GM21447 (cell line): ENCODE measurements around the gene MAPKBP1.

Source experiments
- ATAC-seq: cut with Tn5 transposase; IDR thresholded peaks from one replicate; pipeline ENCODE4 v1.9.1; 2021; ENCODE audit not compliant: unreplicated experiment

Gene MAPKBP1

DNA sequence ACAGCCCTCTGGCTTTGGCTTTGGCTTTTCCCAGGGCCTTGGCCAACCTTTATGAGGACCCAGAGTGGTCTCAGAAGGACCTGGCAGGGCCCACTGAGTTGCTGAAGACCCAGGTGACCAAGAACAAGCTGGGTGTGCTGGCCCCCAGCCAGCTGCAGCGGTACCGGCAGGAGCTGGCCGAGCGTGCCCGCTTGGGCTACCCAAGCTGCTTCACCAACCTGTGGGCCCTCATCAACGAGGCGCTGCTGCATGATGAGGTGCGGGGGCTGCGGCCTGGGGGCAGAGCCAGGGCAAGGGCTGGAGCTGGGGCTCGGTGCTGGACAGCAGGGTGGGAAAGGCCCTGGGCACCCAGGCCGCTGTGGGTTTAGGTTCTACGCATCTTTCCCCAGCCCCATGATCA is 70.5 kb downstream of the MAPKBP1 start:
- no peak for ATAC-seq

- ATAC-seq: no peak
These were observed 72.9 kb downstream of the MAPKBP1 start for GRCh38 chr15:41847206-41847605.

DNA sequence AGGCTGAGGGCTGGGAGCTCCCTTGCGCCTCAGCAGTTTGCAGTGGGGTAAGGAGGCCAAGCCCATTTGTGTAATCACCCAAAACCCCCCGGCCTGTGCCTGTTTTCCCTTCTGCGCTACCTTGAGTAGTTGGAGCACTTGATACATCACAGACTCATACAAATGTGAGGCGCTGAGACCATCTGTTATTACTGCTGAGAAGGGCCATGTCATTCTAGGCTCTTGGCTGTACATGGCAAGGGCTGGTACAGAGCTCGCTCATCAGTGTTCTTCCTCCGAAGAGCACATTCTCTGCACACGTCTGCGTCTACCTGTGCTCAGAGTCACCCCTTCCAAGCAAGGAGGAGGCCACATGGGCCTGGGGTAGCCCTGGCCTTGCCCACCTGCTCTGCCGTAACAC is 73.7 kb downstream of the MAPKBP1 start:
- no peak for ATAC-seq

DNA sequence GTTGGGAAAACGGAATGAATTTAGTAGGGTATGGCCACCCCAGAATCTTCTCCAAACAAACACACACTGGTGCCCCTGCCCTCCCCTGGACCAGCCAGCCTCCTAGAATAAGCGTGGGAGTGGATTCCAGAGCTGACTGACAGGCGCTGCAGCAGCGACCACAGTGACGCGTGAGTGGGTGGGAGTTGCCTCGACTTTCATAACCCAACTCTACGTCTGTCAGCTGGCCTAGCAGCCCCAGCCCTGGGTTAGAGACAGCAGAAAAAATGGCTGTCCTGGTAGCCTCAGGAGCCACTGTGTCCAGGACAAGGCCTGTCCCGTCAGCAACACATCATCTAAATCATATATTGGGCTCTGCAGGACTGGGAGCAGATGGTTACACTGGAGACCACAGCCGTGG is 74.3 kb downstream of the MAPKBP1 start:
- no peak for ATAC-seq

DNA sequence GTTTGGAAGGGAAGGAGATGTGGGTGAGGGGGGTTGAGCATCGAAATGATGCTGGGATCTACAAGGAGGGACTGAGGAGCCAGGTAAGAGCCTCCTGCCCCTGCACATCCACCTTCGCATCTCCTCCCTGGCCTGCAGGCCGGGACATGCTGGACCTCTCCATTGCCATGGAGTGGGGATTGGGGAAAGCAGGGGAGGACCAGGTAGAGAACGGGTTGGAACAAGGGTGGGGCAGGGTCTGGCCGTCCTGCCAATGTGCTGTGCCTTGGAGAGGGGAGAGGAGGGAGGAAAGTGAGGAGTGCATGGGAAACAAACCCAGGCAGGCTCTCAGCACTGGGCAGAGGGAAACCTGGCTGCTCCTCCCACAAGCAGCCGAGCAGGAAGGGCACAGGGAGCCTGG is 74.9 kb downstream of the MAPKBP1 start:
- no peak for ATAC-seq

GRCh38 chr15:41849861-41850260 is 75.6 kb downstream of the MAPKBP1 start:
- ATAC-seq: no peak

DNA sequence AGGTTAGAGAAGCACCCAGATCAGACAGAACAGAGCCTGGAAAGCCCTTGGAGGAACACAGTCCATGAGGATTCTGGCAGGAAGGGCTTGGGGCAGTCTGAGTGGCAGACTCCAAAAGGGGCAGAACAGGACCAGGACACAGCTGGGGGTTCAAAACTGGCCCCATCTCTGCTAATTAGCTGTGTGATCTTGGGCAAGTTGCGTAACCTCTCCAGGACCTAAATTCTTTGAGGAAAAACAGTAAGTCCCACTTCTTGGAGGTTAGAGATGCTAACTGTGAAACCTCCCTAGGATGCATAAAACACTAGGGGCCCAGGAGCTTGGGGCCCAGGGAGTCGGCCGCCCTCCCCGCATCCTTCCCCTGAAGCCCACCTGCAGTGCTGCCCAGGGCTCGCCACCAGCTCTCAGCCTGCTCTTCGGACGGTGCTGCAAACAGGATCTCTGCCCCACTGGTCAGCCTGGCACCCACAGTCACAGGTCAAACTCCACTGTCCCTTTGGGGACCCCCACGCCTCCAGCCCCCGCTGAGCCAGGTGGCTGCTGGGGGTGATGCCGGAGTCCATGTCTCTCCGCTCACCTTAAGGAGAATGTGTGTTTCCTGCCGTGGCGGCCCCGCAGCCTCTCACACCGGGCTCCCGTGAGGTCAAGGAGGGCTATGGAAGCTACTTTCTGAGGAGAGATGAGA is 76.3 kb downstream of the MAPKBP1 start:
- no peak for ATAC-seq

- ATAC-seq: no peak
These were observed 76.9 kb downstream of the MAPKBP1 start for GRCh38 chr15:41851167-41851523.

- no peak for ATAC-seq
These were observed 77.6 kb downstream of the MAPKBP1 start for GRCh38 chr15:41851755-41852370.

DNA sequence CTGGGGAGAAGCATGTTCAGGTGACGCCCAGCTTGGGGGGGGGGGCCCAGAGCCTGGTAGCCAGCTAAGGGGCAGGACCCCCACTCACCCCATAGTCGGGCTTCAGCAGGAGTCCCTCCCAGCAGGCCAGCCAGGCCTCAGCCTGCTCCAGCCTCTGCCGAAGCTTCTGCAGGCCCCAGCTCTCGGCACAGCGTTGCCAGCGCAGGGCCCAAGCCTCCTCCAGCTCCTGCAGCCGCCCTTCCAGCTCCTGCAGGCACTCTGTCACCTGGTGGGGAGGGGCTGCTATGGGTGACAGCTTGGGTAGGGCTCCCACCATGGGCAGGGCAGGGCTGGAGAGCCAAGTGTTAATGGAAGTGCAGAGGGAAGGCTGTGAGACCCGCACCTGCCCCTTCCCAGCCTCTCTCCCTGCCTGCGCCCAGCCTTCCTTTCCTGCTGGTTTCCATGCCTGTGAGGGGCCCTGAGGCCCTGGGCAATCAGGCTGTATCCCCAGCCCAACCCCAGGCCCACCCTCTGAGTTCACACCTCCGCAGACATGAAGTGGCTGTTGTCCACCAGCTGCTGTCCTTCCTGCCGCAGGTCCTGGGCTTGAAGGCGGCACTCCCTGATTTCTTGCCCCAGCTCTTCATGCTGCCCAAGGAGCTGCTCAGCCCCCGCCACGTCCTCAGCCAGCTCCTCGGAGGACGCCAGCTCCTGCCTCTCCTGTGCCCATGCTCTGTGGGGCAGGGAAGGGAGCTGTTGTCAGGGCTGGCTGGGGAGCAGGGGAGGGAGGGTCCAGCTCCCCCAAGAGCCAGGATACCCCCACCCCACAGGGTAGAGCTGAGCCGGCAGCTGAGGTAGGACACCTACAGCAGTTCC is 78.7 kb downstream of the MAPKBP1 start:
- ATAC-seq: no peak

GRCh38 chr15:41853831-41854230 is 79.5 kb downstream of the MAPKBP1 start:
- no peak for ATAC-seq

GRCh38 chr15:41854443-41854842 is 80.2 kb downstream of the MAPKBP1 start:
- no peak for ATAC-seq

DNA sequence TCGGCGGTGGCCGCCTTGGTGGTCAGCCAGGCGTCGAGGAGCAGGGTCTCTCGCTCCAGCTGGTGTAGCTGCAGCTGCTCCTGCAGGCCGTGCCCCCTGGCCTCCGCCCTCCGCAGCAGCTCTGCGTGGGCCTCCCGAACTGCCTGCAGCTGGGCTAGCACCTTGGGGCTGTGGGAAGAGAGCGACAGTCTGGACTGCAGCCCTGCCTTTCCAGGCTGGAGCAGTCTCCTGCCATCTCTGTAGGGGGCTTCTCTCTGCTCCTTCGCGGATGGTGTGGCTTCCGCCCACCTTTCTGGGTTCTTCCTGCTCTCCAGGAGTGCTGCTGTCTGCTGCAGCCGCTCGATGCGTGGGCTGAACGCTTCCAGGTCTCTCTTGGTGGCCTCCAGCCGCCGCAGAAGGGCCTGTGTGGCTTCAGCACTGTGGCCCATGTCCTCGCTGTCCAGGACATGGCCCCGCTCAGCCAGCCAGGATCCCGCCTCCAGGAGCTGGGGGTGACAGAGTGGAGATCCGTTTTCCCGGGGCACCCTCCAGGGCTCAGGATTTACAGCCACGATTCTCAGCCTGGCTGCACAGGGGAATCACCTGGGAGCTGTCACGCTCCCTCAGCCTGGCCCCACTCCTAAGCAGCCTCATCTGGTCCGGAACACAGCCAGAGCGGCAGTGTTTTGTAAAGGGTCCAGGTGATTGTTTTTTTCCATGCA is 81.1 kb downstream of the MAPKBP1 start:
- ATAC-seq: no peak

- ATAC-seq: no peak
These were observed 82.0 kb downstream of the MAPKBP1 start for GRCh38 chr15:41856262-41856661.

DNA sequence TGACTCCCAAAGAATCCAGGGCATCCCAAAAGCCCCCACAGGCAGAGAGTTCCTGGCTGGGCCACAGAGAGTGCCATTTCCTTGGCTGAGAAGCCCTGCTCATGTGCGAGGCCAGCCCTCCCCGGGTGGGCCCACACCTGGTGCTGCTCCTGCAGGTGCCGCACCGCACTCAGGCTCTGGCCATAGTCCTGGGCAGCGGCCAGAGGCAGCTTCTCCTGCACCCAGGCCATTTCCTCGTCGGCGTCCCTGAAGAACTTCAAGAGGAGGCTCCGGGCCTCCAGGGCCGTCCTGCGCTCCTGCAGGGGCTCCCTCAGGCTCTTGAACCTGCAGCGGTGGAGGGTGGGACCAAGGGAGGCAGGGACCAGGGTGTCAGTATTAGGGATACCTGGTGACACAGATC is 82.4 kb downstream of the MAPKBP1 start:
- ATAC-seq: no peak

GRCh38 chr15:41857316-41857715 is 83.0 kb downstream of the MAPKBP1 start:
- no peak for ATAC-seq

- ATAC-seq: no peak
These were observed 84.5 kb downstream of the MAPKBP1 start for GRCh38 chr15:41858756-41859155.

GRCh38 chr15:41860049-41860828 is 86.0 kb downstream of the MAPKBP1 start:
- no peak for ATAC-seq

DNA sequence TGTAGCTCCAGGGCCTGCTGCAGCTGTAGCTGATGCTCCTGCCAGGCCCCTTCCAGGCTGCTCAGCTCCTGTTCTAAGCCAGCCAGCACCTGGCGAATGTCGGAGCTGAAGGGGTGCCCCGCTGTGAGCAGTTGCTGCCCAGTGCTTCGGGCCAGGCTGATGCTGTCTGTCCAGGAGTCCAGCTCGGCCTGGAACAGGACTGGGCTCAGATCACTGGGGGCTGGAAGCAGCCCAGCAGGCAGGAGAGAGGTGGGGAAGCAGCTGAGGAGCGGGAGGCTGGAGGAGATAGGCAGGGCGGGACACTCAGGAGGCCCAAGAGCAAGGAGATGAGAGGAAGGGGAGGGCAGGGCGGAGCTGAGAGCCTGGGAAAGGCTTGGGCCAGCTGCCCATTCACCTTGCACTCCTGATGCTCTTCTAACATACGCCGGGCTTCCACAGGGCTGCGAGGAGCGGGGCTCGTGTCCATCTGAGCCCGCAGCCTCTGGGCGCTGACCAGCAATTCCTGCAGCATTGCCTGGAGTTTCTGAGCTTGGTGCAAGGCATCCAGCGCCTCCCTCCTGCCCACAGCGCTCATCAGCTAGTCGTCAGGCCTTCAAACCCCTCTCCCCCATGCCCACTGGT is 87.6 kb downstream of the MAPKBP1 start:
- no peak for ATAC-seq

- no peak for ATAC-seq
These were observed 88.3 kb downstream of the MAPKBP1 start for GRCh38 chr15:41862515-41863116.
